Hematopoietic multipotent progenitor cell (in vitro differentiated cells): ENCODE data around the gene TAF3. TPM values are rescaled to one million over a fixed set of nuclear protein-coding genes. Genes with fewer than 3 reads are reported as not detected.
A peak's percentile ranks its signal among the peaks of the same experiment; 100 is the strongest.
"Not testable (repeated sequence)": the region's sequence is repeated elsewhere in the genome, so short reads cannot be mapped to it uniquely, and the experiment has no call there.

Experiments used
- DNase-seq, 3 donors: peaks; one replicate each; pipeline ENCODE4 v3.0.0-alpha.2; 2011 to 2015; ENCODE audit warnings: low read depth in 2 of 3, low spot score in 2 of 3
- total RNA-seq: library from RNA; depleted of rRNA; stranded (reverse); fragments of >200 nt; gene quantifications from one replicate; pipeline ENCODE4 v1.2.3, GENCODE V29; 2012

Gene TAF3
- total RNA-seq, 1 donor, result 3.0 TPM

- DNase-seq, result no peak
Observed at GRCh38 chr10:8026349-8027259, 208.3 kb downstream of the TAF3 start.

GRCh38 chr10:8031211-8031610 lies 212.9 kb downstream of the TAF3 start:
- DNase-seq, result not testable (repeated sequence)

- DNase-seq, result no peak
Observed at GRCh38 chr10:8032558-8032957, 214.3 kb downstream of the TAF3 start.

GRCh38 chr10:8033812-8034465 lies 215.6 kb downstream of the TAF3 start:
- DNase-seq, result peak in 1 of 3 donors; percentile 21

- peak in 2 of 3 donors; percentile 11 to 21 for DNase-seq
Observed at GRCh38 chr10:8034466-8035005, 216.2 kb downstream of the TAF3 start.

- peak in 2 of 3 donors; percentile 16 to 44 for DNase-seq
Observed at GRCh38 chr10:8035006-8035640, 216.8 kb downstream of the TAF3 start.

GRCh38 chr10:8035641-8036470 lies 217.6 kb downstream of the TAF3 start:
- DNase-seq, result no peak

- DNase-seq, result no peak
Observed at GRCh38 chr10:8036506-8037198, 218.3 kb downstream of the TAF3 start.

- peak in 2 of 3 donors; percentile 9 to 21 for DNase-seq
Observed at GRCh38 chr10:8037199-8037801, 219.0 kb downstream of the TAF3 start.

GRCh38 chr10:8037941-8038894 lies 219.9 kb downstream of the TAF3 start:
- peak in 2 of 3 donors; percentile 9 for DNase-seq

GRCh38 chr10:8039321-8039881 lies 221.1 kb downstream of the TAF3 start:
- peak in 2 of 3 donors; percentile 18 to 20 for DNase-seq

- no peak for DNase-seq
Observed at GRCh38 chr10:8040651-8041050, 222.3 kb downstream of the TAF3 start.

GRCh38 chr10:8041284-8041991 lies 223.1 kb downstream of the TAF3 start:
- peak in 1 of 3 donors; percentile 8 for DNase-seq

GRCh38 chr10:8041992-8042720 lies 223.9 kb downstream of the TAF3 start:
- DNase-seq, result peak in 1 of 3 donors; percentile 27

GRCh38 chr10:8042721-8043568 lies 224.6 kb downstream of the TAF3 start:
- no peak for DNase-seq
